Measurements from ENCODE around the gene TNRC6B.

Gene TNRC6B

GRCh38 chr22:40322818-40323447 lies 145.2 kb downstream of the TNRC6B start:
- H2AFZ ChIP-seq (ENCODE audit: low read depth, low read length), result no peak overlapping the region
- no peaks in the 10 kb centered on the region for H4K20me1 ChIP-seq (ENCODE audit: insufficient read depth, low read length)
- no peak overlapping the region for H3K4me3 ChIP-seq (ENCODE audit: low read length)
- peaks cover 31% of the 10 kb centered on the region for H3K36me3 ChIP-seq (replicated peaks; ENCODE audit: low read depth, low read length)
- no peaks in the 10 kb centered on the region for H3K27me3 ChIP-seq (ENCODE audit: low read depth, low read length)
- no peak overlapping the region for H3K27ac ChIP-seq (ENCODE audit: low read length)
- H3K9me3 ChIP-seq (ENCODE audit: insufficient read depth, low read length), result no peaks in the 10 kb centered on the region
- H3K9ac ChIP-seq (ENCODE audit: low read length), result no peak overlapping the region
- no peak for TF ChIP-seq CTCF (IDR thresholded peaks at IDR 0.05; ENCODE audit: low read depth, low read length)
- no peak for TF ChIP-seq EZH2phosphoT487 (IDR thresholded peaks at IDR 0.05; ENCODE audit: low read depth)
- H3K4me1 ChIP-seq (ENCODE audit: low read length), result no peaks in the 10 kb centered on the region
- H3K4me2 ChIP-seq (ENCODE audit: low read length), result no peak overlapping the region
- H3K79me2 ChIP-seq (ENCODE audit: low read length), result no peaks in the 10 kb centered on the region

- Histone ChIP-seq H3K4me1 (ENCODE audit: low read length) (no peaks in the 10 kb centered on the region), H3K4me2 (ENCODE audit: low read length) (no peak overlapping the region), H3K9me3 (ENCODE audit: insufficient read depth, low read length) (no peaks in the 10 kb centered on the region), H3K79me2 (ENCODE audit: low read length) (no peaks in the 10 kb centered on the region), H4K20me1 (ENCODE audit: insufficient read depth, low read length) (no peaks in the 10 kb centered on the region), H3K9ac (ENCODE audit: low read length) (no peak overlapping the region), H3K27me3 (ENCODE audit: low read depth, low read length) (no peaks in the 10 kb centered on the region), H3K4me3 (ENCODE audit: low read length) (no peak overlapping the region), H3K27ac (ENCODE audit: low read length) (no peak overlapping the region), H3K36me3 (replicated peaks; ENCODE audit: low read depth, low read length) (peaks cover 29% of the 10 kb centered on the region), H2AFZ (ENCODE audit: low read depth, low read length) (no peak overlapping the region)
- TF ChIP-seq EZH2phosphoT487 (IDR thresholded peaks at IDR 0.05; ENCODE audit: low read depth) (no peak), CTCF (IDR thresholded peaks at IDR 0.05; ENCODE audit: low read depth, low read length) (no peak)
These were observed 146.0 kb downstream of the TNRC6B start for GRCh38 chr22:40323681-40324171.

DNA sequence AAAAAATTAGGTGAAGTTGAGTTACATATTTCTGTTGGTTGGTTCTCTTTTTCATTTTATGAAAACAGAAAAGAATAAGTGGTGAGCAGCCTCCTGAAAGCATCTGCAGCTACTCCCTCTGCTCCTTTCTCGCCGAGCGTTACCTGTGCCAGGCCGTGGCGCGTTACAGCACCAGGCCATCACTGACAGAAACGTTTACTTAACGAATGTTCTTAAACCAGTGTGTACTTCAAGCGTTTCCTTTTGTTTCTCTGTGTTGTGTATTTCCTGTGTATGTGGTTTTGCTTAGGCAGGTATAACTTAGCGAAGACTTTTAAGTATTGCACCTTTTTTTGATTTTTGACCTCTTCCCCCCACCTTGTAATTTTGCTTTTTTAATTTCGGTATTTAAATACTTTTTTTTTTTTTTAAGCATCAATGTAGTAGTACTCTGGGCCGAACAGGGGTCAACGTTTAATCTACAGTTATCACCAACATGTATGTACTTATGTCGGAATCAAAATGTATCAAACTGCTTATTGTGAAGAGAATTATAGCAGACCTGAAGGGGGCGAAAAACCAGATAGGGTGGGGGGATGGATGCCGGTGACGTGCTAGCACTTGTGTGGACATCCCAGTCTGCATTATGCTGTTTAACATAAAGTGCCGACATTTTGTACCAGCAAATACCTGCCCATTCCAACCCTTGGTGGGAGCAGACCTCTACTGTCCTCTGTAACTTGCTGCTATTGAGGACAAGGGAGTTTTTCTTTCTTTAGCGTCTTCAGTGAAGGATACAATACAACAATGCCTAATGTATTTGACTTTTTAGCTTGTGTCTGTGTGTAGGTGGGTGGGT lies 147.0 kb downstream of the TNRC6B start:
- TF ChIP-seq CTCF (IDR thresholded peaks at IDR 0.05; ENCODE audit: low read depth, low read length) (no peak), EZH2phosphoT487 (IDR thresholded peaks at IDR 0.05; ENCODE audit: low read depth) (no peak)
- Histone ChIP-seq H3K36me3 (replicated peaks; ENCODE audit: low read depth, low read length) (peaks cover 29% of the 10 kb centered on the region), H3K4me3 (ENCODE audit: low read length) (no peak overlapping the region), H3K9me3 (ENCODE audit: insufficient read depth, low read length) (no peaks in the 10 kb centered on the region), H3K4me2 (ENCODE audit: low read length) (no peak overlapping the region), H3K4me1 (ENCODE audit: low read length) (no peaks in the 10 kb centered on the region), H3K79me2 (ENCODE audit: low read length) (no peaks in the 10 kb centered on the region), H4K20me1 (ENCODE audit: insufficient read depth, low read length) (no peaks in the 10 kb centered on the region), H3K27ac (ENCODE audit: low read length) (no peak overlapping the region), H2AFZ (ENCODE audit: low read depth, low read length) (no peak overlapping the region), H3K27me3 (ENCODE audit: low read depth, low read length) (no peaks in the 10 kb centered on the region), H3K9ac (ENCODE audit: low read length) (no peak overlapping the region)

DNA sequence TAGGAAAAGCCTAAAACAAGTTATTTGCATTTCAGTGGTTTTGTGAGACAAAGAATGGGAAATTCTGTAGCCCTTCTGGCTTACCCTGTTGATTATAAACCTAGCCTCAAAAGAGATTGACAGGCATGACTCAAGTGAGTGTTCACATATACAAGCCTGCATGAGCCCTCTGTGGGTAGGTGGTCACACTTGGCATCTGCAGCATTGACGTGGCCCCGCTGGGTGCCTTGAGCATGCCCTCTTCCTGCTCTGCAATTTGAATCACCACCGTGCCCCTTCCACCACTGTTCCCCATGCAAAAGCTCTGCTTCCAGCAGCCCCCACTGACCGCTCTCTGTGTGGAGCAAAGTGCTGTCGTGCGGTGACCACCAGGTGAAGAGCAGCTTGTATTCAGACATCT lies 147.6 kb downstream of the TNRC6B start:
- H3K27ac ChIP-seq (ENCODE audit: low read length), result no peak overlapping the region
- no peaks in the 10 kb centered on the region for H3K9me3 ChIP-seq (ENCODE audit: insufficient read depth, low read length)
- no peaks in the 10 kb centered on the region for H4K20me1 ChIP-seq (ENCODE audit: insufficient read depth, low read length)
- H3K36me3 ChIP-seq (replicated peaks; ENCODE audit: low read depth, low read length), result peaks cover 29% of the 10 kb centered on the region
- TF ChIP-seq EZH2phosphoT487 (IDR thresholded peaks at IDR 0.05; ENCODE audit: low read depth) (no peak), CTCF (IDR thresholded peaks at IDR 0.05; ENCODE audit: low read depth, low read length) (no peak)
- no peaks in the 10 kb centered on the region for H3K4me1 ChIP-seq (ENCODE audit: low read length)
- no peak overlapping the region for H3K9ac ChIP-seq (ENCODE audit: low read length)
- no peaks in the 10 kb centered on the region for H3K27me3 ChIP-seq (ENCODE audit: low read depth, low read length)
- H3K79me2 ChIP-seq (ENCODE audit: low read length), result no peaks in the 10 kb centered on the region
- no peak overlapping the region for H3K4me2 ChIP-seq (ENCODE audit: low read length)
- H3K4me3 ChIP-seq (ENCODE audit: low read length), result no peak overlapping the region
- no peak overlapping the region for H2AFZ ChIP-seq (ENCODE audit: low read depth, low read length)
